ENCODE results near the gene SARM1. TPM values are rescaled to one million over a fixed set of nuclear protein-coding genes. Genes with fewer than 3 reads are reported as not detected.

SARM1 gene
- total and polyA plus RNA-seq, 2 of the 13 experiments (the other 11 are each of a cell fraction or from before 2014, with no cell fraction given), result 0.73 to 0.86 TPM

GRCh38 chr17:28370035-28370743 lies 1.3 kb upstream of the SARM1 start, which contains the start of gene VTN (continued):
- TF ChIP-seq AFF4 (CRISPR knock-in tag; IDR thresholded peaks at IDR 0.05), result no peak
- peak; percentile 80; the same call in 1 of the 2 replicates for TF ChIP-seq MIXL1 (CRISPR knock-in tag; IDR thresholded peaks at IDR 0.05)
- peak; percentile 75 for TF ChIP-seq TCF7 (IDR thresholded peaks at IDR 0.05; ENCODE audit: low read depth)
- TF ChIP-seq CERS6 (CRISPR knock-in tag; IDR thresholded peaks at IDR 0.05), result no peak
- TF ChIP-seq ZNF142 (CRISPR knock-in tag; IDR thresholded peaks at IDR 0.05), result no peak
- peak; percentile 68 for TF ChIP-seq SIX4 (CRISPR knock-in tag; IDR thresholded peaks at IDR 0.05)
- 0 out of 2 replicates have a peak, but pooled peaks have one; percentile 19 for TF ChIP-seq AKAP8 (CRISPR knock-in tag; IDR thresholded peaks at IDR 0.05)
- TF ChIP-seq ZNF264 (CRISPR knock-in tag; IDR thresholded peaks at IDR 0.05), result peak; percentile 79; the same call in 1 of the 2 replicates
- no peak; the same call in 1 of the 2 replicates for TF ChIP-seq ZNF580 (CRISPR knock-in tag; IDR thresholded peaks at IDR 0.05; ENCODE audit: borderline replicate concordance, low read depth)
- no peak for TF ChIP-seq DDIT3 (CRISPR knock-in tag; IDR thresholded peaks at IDR 0.05)
- peak; percentile 41; the same call in 1 of the 2 replicates for TF ChIP-seq ZNF205 (CRISPR knock-in tag; IDR thresholded peaks at IDR 0.05)
- peak; percentile 50; the same call in 1 of the 2 replicates for TF ChIP-seq ZIK1 (CRISPR knock-in tag; IDR thresholded peaks at IDR 0.05; ENCODE audit: borderline replicate concordance, low read depth)
- TF ChIP-seq ZBTB14 (CRISPR knock-in tag; IDR thresholded peaks at IDR 0.05), result 0 out of 2 replicates have a peak, but pooled peaks have one; percentile 26
- TF ChIP-seq ZGPAT (CRISPR knock-in tag; IDR thresholded peaks at IDR 0.05), result peak; percentile 92
- no peak for TF ChIP-seq DNMT1 (CRISPR knock-in tag; IDR thresholded peaks at IDR 0.05)
